Brain microvascular endothelial cell (primary cell): ENCODE data around the gene BICRA.
A peak's percentile ranks its signal among the peaks of the same experiment; 100 is the strongest.
"Not testable (repeated sequence)": the region's sequence is repeated elsewhere in the genome, so short reads cannot be mapped to it uniquely, and the experiment has no call there.

Experiments used
- DNase-seq: peaks from one replicate; pipeline ENCODE4 v3.0.0-alpha.2; 2020
- H3K27ac ChIP-seq: fragments of 250-450 bp; sonication (Bioruptor Pico); 2 replicates; pipeline ENCODE4 v1.5.1; 2020; ENCODE audit warnings: mild to moderate bottlenecking, moderate library complexity
- H3K27me3 ChIP-seq: fragments of 250-450 bp; sonication (Bioruptor Pico); replicated peaks from 2 replicates; pipeline ENCODE4 v1.5.1; 2020; ENCODE audit warnings: mild to moderate bottlenecking
- H3K36me3 ChIP-seq: fragments of 250-450 bp; sonication (Bioruptor Pico); replicated peaks from 2 replicates; pipeline ENCODE4 v1.5.1; 2020; ENCODE audit warnings: mild to moderate bottlenecking
- H3K4me3 ChIP-seq: 2 replicates; pipeline ENCODE4 v1.5.1; 2011; ENCODE audit warnings: low read depth, mild to moderate bottlenecking, control low read depth, low read length, moderate library complexity
- CTCF ChIP-seq: IDR thresholded peaks from 2 replicates; pipeline ENCODE4 v1.5.1; 2011; ENCODE audit warnings: low read depth, mild to moderate bottlenecking, moderate library complexity, low read length, control low read depth, inconsistent platforms; ENCODE audit errors: missing control alignments
- in situ Hi-C: cut with HindIII; loops from 2 replicates; pipeline ENCODE4 v1.10.0; 2017; ENCODE audit warnings: low sequenced_read_pairs, low pct_ligation_motif_present

Gene BICRA

GRCh38 chr19:47663911-47664771 is 55.2 kb downstream of the BICRA start:
- peak overlapping the region; percentile 99 for H3K27ac ChIP-seq

GRCh38 chr19:47668556-47668955 is 59.6 kb downstream of the BICRA start:
- H3K36me3 ChIP-seq, H3K4me3 ChIP-seq, H3K27me3 ChIP-seq, in situ Hi-C loops, DNase-seq, H3K27ac ChIP-seq: not testable (repeated sequence)

More at GRCh38 chr19:47663911-47664771, 55.2 kb downstream of the BICRA start:
- Histone ChIP-seq H3K36me3 (no peaks in the 10 kb centered on the region), H3K4me3 (peak overlapping the region; percentile 25), H3K27me3 (no peaks in the 10 kb centered on the region)
- DNase-seq, result peak; percentile 99
- in situ Hi-C loops, result no loop called here
- no peak for TF ChIP-seq CTCF

GRCh38 chr19:47670736-47671135 is 61.8 kb downstream of the BICRA start:
- no peak overlapping the region for H3K4me3 ChIP-seq
- H3K27me3 ChIP-seq, result no peaks in the 10 kb centered on the region
- no peak for DNase-seq
- in situ Hi-C loops, result no loop called here
- H3K36me3 ChIP-seq, result peaks cover 8% of the 10 kb centered on the region
- TF ChIP-seq CTCF, result no peak
- H3K27ac ChIP-seq, result no peak overlapping the region

- Histone ChIP-seq H3K36me3 (peaks cover 8% of the 10 kb centered on the region), H3K4me3 (no peak overlapping the region), H3K27ac (no peak overlapping the region), H3K27me3 (no peaks in the 10 kb centered on the region)
- DNase-seq, result no peak
- in situ Hi-C loops, result no loop called here
- TF ChIP-seq CTCF, result no peak
These were observed 62.6 kb downstream of the BICRA start for GRCh38 chr19:47671499-47671898.

GRCh38 chr19:47673426-47673825 is 64.5 kb downstream of the BICRA start:
- peaks cover 20% of the 10 kb centered on the region for H3K36me3 ChIP-seq
- in situ Hi-C loops, result no loop called here
- H3K4me3 ChIP-seq, result no peak overlapping the region
- H3K27ac ChIP-seq, result no peak overlapping the region
- H3K27me3 ChIP-seq, result no peaks in the 10 kb centered on the region
- no peak for DNase-seq
- no peak for TF ChIP-seq CTCF

GRCh38 chr19:47674548-47674947 is 65.6 kb downstream of the BICRA start:
- TF ChIP-seq CTCF, result no peak
- no peak overlapping the region for H3K27ac ChIP-seq
- no peak for DNase-seq
- in situ Hi-C loops, result no loop called here
- H3K36me3 ChIP-seq, result peaks cover 25% of the 10 kb centered on the region
- H3K4me3 ChIP-seq, result no peak overlapping the region
- H3K27me3 ChIP-seq, result no peaks in the 10 kb centered on the region
